NAMALWA (cell line): ENCODE measurements around the gene CRLF2.
"Not testable (repeated sequence)": the region's sequence is repeated elsewhere in the genome, so short reads cannot be mapped to it uniquely, and the experiment has no call there.

Source experiments
- DNase-seq: peaks from one replicate; pipeline ENCODE4 v3.0.0-alpha.2; 2015; ENCODE audit warnings: low spot score

CRLF2 gene, protein sequence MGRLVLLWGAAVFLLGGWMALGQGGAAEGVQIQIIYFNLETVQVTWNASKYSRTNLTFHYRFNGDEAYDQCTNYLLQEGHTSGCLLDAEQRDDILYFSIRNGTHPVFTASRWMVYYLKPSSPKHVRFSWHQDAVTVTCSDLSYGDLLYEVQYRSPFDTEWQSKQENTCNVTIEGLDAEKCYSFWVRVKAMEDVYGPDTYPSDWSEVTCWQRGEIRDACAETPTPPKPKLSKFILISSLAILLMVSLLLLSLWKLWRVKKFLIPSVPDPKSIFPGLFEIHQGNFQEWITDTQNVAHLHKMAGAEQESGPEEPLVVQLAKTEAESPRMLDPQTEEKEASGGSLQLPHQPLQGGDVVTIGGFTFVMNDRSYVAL

DNA sequence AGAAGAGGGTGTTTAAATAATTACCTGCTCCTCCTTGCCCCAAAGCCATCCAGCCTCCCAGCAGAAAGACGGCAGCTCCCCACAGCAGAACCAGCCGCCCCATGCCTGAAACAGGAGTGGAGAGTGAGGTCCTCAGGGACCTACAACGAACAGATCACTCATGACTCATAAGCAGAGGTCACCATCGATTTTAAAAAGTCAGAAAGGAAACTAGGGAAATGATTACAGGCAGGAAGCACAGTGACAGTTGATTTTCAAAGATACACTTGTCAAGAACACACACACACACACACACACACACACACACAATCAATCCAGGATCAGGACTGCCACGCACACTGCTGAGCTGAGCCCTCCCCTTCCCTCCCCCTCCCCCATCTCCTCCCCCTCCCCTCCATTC is at the start of gene CRLF2:
Gene CRLF2, minus strand, starts transcription at position 118 of the 400 bp plus-strand sequence. Its CDS starts 15 bp downstream, at position 103.
- peak; percentile 11 for DNase-seq

DNA sequence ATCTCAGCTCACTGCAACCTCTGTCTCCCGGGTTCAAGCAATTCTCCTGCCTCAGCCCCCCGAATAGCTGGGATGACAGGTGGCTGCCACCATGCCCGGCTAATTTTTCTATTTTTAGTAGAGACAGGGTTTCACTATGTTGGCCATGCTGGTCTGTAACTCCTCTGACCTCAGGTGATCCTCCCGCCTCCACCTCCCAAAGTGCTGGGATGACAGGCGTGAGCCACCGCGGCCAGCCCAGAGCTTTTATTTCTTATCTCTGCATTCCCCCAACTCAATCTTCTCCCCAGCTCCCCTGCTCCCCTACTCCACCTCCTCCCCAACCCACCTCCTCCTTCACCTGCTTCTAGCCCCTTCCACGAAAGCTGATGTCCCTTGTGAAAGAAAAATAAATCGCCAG is 49.3 kb upstream of the CRLF2 start:
- DNase-seq = not testable (repeated sequence)

DNA sequence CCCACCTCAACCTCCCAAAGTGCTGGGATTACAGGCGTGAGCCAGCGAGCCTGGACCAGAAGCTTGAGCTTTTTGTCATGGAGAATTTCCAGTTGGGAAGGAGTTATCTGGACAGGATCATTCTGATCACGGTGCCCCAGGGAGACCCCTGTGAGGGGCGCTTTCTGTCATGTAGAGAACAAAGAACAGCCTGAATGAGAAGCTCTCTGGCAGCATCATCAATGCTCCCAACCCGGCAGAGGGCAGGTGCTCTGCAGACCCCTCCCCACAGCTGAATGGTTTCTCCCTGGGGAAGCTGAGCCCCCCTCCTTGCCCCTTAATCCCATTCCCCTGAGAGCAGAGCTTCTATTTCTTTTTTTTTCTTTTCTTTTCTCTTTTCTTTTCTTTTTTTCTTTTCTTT is 48.8 kb upstream of the CRLF2 start:
- no peak for DNase-seq

DNA sequence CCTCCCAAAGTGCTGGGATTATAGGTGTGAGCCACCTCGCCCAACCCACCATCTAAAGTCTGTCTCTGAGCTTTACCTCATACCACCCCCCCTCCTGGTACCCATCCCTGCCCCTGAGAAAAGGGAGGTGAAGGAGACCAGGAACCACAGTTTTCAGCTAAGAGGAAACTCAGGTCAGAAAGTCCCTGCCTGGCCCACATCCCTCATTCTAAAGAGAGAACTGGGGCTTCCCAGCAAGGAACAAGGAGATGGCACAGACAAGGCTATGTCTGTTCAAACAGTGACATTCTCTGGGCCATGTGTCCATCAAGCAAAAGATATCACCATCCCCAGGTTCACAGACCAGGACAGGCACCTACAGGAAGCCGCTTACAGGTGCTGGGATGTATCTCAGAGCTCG is 40.4 kb upstream of the CRLF2 start:
- no peak for DNase-seq

DNA sequence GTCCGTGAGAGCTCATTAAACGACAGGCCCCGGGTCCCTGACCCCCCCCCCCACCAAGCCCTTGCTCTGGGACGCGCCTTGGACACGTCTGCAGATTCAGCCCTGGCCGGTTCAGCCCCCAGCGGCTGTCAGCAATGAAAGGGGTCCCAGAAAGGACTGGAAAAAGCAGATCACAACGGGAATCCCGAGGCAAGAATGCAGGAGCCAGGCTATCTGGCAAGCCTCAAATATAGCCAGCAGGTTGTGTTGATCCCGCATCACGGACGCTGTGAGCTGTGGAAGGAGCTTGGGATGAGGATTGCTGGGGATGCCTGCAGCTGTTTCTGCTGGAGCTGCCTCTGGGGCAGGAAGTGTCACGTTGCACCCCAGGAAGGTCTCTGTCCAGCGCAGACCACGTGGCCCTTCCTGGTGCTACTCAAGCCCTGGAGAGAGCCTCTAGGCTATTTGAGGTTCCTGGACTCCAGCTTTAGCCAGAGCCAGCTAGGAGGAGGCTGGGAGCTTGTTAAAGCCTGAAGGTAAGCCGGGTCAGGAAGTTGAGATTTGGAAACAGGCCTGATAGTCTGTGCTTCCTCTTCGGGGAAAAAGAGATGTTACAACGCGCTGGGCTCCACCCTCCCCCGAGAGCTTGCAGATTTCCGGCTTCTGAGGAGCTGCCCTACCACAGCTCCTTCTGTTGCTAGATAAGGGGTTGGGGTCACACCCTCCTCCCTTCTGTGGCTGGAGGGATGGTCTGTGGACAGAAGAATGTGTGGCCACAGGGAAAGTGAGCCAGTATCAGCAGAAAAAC is 36.8 kb upstream of the CRLF2 start:
- DNase-seq = no peak

DNA sequence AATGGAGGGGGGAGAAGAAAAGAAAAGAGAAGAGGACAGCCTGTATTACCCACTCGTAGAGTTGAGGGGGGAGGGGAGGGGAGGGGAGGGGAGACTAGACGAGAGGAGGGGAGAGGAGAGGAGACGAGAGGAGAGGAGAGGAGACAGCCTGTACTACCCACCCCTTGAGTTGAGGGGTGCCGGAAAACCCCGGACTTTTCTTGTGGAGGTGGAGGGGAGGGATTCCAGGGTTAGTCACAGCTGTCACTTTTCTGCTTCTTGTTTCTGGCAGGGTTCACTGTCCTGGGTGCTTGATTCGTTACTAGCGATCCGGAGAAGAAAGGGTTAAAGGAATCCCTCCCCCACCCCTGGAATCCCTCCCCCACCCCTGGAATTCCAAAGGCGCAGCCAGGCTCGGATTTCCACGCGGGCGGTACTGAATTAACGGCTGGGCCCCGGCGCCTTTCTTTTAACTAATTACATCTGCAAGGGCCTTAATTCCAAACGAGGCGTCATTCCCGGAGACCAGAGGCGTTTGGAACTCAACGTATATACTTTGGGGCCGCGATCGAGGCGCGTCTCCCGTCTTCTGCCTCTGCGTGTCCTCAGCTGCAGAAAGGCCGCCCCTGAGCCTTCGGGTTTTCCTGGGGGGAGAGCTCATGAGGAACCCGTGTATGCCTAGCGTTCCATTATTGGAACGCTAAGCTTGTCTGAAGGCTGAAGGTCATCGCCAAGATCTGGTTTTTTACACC is 36.0 kb upstream of the CRLF2 start:
- no peak for DNase-seq

DNA sequence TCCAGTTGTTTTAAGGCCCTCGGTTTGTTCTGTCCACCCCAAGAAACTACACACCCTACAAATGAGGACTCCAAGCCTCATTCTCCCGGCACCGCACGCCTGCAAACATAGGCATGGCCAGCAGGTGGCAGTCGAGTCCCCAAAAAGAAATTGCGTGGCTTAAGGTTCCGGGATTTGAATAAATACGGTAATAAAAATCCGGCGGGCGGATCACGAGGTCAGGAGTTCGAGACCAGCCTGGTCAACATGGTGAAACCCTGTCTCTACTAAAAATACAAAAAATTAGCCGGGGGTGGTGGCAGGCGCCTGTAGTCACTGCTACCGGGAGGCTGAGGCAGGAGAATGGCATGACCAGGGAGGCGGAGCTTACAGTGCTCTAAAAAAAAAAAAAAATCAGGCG is 34.4 kb upstream of the CRLF2 start:
- peak; percentile 73 for DNase-seq

DNA sequence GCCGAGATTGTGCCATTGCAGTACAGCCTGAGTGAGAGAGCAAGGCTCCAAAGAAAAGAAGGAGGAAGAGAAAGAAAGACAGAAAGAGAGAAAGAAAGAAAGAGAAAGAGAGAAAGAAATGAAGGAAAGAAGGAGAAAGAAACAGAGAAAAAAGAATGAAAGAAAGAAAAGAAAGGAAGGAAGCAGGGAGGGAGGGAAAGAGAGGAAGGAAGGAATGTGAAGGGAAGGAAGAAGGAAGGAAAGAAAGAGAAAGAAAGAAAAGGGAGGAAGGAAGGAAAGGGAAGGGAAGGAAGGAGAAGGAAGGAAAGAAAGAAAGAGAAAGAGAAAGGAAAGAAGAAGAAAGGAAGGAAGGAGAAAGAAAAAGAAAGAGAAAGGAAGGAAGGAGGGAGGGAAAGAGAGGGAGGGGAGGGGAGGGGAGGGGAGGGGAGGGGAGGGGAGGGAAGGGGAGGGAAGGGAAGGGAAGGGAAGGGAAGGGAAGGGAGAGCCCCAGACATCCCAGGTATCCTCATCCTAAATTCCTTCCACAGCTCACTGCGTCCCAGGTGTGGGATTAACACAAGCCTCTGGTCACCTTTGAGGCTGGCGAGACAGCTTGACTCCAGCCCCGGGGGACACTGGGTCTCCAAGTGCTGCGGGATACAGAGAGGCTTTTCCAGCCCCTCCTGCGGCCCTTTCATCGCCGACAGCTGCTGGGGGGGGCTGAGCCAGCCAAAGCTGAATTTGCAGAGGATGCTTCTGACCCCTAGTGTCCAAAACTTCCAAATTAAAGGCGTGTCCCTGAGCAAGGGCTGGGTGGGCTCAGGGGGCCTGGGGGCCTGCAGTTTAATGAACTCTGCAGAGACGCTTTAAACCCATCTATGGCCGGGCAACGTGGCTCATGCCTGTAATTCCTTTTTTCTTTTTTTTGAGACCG is 32.0 kb upstream of the CRLF2 start:
- peak; percentile 21 for DNase-seq

DNA sequence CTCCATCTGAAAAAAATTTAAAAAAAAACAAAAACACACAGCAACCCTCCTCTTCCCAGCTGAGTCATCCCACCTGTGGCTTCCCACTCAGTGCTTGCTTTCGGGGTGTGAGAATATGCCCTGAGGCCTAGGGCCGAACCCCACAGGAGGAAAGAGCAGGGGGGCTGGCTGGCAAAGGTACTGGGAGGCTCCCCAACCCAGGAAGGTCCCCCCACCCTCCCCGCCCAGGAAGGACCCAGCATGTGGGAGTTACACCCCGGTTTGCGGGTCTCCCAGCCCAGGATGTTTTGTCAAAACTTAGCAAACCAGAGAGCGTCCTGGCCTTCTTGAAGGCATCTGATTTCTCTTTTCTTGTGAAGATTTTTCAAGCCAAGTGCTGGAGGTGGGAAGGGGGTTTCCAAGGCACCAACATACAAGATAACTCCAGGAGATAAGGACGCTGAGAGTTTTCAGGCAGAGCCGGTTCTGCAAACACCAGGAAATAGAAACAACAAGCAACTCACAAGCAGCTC is 30.5 kb upstream of the CRLF2 start:
- no peak for DNase-seq

DNA sequence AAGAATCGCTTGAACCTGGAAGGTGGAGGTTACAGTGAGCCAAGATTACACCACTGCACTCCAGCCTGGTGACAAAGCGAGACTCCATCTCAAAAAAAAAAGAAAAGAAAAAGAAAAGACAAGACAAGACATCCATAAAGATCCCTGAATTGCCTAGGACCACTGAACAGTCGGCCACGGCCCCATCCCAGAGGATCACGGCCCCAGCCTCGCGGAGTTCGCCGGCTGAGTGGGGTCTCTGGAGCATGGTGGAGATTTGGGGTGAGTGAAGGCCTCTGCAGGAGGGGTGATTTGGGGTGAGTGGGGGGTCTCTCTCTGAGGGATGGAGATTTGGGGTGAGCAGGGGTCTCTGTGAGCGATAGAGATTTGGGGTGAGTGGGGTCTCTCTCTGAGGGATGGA is 28.1 kb upstream of the CRLF2 start:
- DNase-seq = not testable (repeated sequence)

DNA sequence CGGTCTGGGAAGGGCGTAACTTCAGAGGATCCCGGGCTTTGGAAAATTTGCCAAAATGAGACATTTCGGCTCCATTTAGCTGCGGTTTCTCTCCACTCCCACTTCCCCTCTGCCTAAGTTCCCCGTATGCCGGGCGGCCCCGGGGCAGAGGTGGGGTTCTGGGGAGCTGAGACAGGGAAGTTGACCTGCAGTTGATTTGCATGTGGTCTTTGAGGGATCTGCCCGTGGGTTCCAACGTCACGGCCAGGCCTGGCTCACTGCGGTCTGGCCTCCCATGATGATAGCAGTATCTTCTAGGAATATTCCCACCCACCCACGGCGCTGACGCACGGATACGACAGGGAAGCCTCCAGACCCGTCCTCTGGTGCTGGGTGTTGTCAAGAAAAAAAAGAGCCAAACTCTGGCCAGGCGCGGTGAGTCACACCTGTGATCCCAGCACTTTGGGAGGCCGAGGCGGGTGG is 27.3 kb upstream of the CRLF2 start:
- DNase-seq = no peak

DNA sequence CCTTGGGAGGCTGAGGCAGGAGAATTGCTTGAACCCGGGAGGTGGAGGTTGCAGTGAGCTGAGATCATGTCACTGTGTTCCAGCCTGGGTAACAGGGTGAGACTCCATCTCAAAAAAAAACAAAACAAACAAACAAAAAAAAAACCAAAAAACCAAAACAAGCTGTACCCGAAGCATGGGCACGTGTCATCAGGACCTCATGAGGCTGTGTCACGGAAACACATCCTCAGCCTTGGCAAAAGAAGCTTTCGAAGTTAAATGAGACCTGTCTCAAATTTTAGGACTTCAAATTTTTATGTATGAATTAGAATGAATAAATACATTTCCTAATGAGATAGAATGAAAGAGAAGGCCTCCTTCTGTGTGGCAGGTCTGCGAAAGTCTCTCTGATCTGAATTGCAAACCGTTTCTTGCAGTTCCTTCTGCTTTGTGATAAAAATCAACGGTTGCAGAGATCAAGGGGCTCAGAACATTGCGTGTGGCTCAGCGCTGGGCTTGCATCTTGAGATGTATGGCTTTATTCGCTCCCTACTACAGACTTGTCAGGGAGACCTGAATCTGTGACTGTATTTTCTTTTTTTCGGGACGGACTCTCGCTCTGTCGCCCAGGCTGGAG is 19.5 kb upstream of the CRLF2 start:
- DNase-seq = no peak

DNA sequence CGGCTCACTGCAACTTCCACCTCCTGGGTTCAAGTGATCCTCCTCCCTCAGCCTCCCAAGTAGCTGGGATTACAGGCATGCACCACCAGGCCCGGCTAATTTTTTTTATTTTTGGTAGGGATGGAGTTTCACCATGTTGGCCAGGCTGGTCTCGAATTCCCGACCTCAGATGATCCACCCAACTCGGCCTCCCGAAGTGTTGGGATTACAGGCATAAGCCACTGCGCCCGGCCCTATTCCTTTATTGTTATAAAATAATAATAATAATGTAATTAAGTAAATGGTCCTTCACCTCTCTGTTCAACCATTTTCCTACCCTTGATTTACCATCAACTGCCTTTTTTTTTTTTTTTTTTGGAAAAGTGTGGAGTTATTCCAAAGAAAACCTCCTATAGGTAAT is 15.7 kb upstream of the CRLF2 start:
- not testable (repeated sequence) for DNase-seq

DNA sequence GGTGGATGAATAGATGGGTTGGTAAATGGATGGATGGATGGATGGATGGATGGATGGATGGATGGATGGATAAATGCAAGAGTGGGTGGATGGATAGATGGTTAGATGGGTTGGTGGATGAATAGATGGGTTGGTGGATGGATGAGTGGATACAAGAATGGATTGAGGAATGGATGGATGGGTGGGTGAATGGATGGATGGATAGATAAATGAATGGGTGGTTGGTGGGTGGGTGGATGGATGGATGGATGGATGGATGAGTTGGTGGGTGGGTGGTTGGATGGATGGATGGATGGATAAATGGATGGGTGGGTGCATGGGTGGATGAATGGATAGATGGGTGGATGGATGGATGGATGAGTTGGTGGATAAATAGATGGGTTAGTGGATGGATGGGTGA is 13.8 kb upstream of the CRLF2 start:
- DNase-seq = no peak

DNA sequence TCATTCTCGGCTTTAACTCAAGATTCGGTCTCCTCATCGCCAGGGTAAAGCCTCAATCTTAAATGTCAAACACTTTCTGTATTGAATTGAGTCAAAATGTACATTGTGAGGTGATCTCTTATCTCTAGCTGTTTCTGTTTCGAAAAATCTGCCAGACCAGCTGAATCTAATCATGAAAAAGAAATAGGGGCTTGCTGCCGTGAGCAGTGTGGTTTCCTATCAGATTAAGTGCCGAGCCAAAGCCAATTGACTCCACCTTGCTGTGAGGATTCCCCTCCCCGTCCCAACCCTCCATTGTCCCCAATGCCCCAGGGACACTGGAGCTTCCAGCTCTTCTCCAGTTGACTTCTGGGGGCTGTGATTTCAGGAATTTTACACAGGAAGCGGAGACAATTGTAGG is 12.5 kb upstream of the CRLF2 start:
- no peak for DNase-seq

DNA sequence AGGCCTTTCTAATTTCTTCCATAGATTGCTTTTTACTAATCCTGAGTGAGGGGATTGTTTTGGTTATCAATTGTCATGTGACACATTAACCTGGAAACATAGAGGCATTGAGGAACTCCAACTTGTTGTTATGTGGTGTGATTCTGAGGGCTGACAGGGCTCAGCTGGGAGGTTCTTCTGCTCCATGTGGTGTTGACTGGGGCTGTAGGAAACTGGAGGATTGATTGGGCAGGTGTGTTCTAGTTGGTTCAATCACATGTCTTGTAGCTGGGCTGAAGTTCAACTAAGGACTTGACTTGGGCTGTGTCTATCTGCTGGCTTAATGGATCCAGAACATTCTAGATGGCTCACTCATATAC is 10.8 kb upstream of the CRLF2 start:
- no peak for DNase-seq

DNA sequence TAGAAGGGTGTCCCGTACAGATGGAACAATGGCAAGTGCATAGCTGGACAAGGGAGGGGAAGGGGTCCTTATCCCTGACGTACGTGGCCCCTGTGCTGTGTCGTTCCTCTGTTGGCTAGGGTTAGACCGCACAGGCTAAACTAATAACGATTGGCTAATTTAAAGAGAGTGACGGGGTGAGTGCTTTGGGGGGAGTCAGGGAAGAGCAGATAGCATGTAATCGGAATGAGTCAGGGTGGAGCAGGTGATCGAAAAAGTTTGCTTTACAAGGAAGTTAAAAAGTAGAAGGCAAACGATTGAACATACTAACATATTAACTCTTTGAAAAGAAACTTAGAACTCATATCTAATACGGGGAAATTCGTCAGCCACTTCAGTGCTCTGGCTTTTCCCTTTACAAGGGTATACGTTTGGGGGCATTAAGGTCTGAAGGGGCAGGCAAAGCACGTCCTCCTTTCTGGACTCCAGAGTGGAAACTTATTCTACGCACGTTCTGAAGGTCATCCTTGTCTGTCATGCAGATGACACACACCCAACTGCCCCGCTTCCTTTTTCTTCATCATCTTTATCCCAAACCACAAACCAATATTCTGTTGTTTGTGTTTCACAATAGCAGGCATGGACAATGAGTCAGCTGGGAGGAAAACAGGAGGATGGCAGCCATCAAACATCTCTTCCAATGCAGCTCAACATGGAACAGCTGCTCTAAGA is 10.2 kb upstream of the CRLF2 start:
- no peak for DNase-seq

DNA sequence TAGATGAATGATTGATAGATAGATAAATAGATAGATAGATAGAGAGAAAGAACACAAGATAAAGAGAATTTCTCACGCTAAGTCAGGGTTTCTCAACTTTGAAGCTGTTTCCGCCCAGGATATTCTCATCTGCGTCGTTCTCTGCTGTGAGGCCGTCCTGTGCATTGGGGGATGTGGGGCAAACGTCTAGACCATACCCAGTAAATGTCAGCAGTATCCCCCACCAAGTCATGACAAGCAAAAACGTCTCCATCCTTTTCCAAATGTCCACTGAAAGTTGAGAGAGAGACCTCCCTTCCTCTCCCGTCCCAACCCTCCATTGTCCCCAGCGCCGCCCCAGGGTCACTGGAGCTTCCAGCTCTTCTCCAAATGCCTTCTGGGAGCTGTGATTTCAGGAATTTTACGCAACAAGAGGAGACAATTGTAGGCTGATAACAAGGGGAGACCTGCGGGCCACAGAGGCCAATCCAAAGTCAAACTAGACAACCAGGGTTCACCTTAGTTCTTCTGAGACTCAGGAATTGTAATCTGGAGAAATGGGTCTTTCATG is 8.9 kb upstream of the CRLF2 start:
- no peak for DNase-seq

DNA sequence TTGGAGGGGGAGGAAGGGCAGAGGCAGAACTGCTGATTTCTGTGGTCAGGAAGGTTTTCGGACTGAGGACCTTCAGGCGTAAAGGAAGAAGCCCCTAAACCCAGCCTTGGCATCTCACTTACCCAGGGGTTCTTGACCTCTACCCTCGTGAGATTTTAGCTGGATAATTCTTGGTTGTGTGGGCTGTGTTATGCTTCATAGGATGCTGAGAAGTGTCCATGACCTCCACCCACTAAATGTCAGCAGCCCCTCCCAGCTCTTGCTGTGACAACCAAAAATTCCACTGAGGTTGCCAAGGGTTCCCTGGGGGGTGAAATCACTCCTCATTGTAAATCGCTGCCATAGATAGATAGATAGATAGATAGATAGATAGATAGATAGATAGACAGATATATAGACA is 5.8 kb upstream of the CRLF2 start:
- DNase-seq = no peak
